ENCODE measurements around the gene DPP4.

DPP4 gene

DNA sequence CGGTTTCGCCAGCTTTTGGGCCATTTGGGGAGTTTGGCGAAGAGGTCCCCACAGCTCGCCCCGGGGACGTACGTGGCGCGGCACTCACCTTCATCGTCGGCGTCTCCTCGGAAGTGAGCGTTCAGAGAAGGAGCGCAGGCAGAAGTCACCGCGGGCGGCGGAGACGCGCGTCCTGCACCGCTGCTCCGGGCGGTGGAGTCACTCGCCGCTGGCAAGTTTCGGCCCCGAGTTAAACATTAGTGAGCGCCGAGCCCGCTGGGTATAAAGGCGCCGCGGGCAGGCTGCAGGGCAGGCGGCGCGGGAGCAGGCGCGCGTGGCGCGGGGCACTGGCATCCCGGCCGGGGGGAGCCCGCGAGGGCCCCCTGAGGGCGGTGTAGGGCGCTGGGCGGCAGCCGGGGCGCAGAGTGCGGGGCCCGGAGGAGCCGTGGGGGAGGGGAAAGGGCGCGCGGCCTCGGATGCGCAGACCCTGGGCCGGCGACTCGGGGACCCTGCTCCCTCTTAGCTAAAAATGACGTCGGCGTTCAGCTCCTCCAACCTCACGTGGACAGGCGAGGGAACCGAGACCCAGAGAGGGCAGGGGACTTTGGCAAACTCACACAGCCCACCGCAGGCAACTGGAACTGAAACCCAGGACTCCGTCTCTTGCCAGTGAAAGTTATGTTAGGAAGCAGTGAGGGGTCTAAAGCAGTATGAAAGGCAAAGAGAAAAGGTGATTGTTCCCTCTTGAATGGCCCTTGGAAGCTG, at the start of gene DPP4:
DPP4 (minus strand) TSS at position 328 of the 744 bp plus-strand sequence; CDS start at position 94, 234 bp downstream.
- DNase-seq (ENCODE audit: low read depth), result no peak

DNA sequence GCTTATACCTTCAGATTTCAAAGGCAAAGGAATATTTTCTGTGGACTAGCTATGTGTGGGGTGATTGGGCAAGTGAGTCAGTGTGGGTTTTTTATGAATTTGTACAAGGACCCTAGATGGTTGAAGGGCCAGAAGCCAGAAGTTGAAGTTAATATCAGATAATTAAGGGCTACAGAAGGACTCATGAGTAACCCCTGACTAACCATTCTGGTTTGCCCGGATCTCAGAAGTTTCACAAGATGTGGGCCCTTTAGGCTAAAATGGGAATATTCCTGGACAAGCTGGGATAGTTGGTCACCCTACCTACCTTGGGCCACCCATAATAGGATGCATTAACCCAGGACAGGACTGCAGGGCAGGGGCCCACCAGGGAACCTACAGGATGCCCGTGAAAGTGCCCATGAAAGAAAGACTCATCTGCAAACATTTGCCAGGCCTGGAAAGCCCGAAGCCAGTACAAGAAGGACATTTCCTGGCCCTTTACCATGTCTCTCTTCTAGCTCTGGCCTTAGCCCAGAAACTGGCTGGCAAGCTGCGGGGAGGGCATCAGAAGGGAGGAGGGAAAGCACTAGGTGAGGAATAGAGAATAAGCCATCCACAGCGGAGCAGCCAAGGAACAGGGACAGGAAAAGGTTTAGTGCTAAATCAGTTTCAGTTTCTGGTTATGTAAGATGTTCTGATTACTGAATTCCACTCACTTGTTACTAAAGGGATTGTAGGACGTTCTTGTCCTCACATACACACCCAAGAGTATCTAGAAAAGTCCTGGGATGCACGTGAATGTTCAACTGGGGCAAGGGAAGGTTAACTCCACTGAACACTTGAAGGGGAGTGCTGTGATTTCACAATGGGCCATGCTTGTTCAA, 44.4 kb upstream of the DPP4 start:
- no peak for DNase-seq (ENCODE audit: low read depth)

DNA sequence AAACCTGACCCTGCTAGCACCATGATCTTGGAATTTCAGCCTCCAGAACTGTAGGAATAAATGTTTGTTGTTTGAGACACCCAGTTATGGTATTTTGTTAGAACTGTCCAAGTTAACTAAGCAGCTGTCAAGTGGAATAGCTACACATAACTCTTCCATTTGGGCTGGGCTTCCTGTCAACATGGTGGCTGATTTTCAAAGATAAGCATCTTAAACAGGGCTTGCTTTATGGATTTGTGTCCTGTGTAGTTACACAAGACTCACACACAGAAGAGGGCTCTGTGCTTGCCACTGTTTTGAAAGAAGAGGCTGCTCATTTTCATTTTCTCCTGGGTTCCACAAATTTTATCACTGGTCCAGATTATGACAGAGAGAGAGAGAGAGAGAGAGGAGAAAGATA, 42.3 kb upstream of the DPP4 start:
- DNase-seq (ENCODE audit: low read depth), result no peak

DNA sequence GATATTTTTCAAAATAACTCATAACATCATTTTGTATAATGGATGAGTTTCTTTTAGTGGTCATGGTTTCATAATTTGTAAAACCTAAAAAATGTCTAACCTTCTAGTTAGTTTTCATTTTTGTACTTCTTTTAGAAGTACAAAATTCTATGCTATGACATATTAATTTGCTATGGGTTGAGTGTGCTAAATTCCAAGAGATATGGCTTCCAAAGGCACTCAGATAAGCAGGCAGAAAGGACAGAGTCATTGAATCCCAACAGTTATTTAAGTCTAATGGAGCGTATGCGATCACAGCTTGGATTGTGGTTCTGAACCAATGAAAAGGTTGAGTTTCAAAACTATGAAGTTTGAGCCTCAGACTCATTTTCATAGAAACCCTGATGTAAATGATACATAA, 41.1 kb upstream of the DPP4 start:
- DNase-seq (ENCODE audit: low read depth), result no peak

DNA sequence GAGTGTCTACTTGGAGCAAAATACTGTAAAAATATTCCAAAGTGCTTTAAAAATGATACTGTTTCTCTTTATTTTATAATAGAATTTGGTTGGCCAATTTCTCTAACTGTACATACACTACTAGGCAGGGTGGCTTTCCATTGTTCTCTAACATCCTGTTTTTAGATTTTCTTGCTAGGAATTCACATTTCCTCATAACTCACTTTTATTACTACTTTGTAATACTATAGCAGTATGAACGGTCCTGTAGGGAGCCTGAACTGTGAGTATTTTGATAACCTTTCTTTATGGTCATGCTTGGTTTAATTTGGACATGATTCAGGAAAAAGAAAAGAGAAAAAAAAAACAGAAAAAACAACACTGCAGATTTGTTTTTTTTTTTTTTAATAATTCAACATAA, 40.3 kb upstream of the DPP4 start:
- no peak for DNase-seq (ENCODE audit: low read depth)

DNA sequence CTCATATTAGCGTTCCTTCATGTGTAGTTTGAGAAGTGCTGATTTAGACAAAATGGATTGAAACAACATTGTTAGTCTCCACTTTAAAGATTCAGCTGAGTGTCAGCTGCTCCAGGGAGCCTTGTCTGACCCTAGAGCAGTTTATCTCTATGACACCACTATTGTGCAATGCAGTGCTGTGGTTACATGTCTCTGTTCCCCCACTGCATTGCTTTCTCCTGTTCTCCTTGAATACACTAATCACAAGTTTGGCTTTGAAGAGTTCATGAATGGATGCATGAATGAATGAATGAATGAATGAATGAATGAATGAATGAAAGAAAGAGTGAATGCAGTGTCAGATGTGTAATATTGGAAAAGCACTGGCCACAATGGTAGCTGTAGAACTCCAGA, 39.8 kb upstream of the DPP4 start:
- no peak for DNase-seq (ENCODE audit: low read depth)

DNA sequence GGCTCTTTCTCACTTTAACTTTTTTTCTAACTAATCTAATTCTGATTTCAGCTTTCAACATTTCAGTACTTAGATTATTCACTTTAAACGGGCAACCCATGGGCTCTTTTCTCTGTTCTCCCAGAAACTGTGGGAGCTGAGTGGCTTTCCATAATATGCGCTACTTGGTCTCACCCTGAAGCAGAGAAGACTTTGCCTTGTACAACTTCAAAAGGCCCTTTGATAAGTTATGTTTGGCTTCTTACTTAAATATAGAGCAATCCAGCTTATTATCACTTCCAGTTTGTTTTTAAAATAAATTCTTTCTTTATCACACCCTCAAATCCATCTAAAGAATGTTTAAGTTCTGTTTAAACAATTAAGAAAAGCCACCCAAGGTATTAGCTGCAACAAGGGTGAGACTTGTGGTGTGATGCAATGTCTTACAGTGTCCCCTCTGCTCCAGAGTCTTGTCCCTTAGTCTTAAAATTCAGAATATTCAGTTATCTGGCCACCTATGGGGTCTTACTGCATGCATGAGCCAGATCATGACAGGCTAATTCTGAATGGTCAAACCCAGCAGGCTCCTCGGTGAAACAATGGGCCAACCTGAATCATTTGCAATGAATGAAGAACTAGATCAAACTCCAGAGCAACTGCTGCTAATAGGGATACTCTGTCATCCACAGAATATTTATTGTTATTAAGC, 39.2 kb upstream of the DPP4 start:
- no peak for DNase-seq (ENCODE audit: low read depth)

DNA sequence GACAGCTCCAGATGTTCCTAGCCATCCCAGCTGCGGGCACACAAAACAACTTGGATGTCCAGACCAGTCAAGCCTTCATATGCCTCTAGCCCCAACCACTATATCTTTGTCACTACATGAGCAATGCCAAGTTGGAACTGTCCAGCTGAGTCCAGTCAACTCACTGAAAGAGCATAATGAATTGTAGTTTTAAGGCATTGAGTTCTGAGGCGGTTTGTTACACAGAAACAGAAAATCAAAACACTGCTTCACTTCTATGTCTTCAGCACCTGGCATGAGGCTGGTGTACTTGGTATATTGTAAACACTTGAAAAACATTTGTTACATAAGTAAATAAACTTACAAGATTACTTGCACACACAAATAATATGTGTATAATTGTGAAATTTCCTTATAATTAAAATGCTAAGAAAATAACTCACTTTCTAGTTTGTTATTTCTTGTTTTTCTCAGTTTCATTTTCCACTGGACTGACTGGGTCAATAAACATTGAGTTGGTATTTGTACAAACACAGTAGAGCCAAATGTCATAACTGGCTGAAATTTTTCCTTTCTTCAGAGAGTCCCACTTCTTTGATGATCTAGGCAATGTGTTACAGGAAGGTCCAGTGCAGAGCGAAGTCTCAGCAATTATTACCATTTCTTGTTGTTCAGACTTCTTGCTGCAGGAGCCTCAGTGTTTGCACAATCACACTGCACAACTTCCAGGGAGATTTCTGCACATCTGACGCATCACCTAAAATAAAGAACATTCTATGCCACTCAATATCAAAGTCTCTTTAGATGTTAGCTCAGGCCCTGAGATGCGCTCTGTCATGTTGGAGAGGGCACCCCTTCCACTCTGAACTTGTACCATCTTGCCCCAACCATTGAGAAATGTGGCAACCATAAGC, 38.2 kb upstream of the DPP4 start:
- DNase-seq (ENCODE audit: low read depth), result no peak

DNA sequence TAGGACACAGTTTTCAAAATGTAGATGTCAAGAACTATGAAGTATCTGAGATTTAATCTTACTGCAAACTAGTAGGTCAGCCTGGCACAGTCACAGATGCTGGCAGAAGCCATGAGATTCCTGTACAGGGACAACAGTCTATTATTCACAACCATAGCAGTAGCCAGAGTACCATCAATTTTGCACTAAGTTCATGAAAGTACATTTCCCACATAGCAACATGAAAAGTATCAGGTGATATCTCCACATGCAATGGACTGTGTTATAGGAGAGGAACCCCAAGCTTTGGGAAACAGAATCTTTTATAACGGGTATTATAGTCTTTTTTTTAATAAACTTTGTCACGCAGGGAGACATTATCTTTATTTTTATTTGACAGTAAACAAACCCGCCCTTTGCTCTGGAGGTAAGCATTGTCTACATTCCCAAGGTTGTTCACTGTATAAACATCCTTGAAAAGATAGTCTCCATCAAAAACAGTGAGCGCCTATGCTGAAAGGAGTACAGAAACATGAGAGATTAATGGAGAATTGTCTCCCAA, 33.4 kb upstream of the DPP4 start:
- no peak for DNase-seq (ENCODE audit: low read depth)

DNA sequence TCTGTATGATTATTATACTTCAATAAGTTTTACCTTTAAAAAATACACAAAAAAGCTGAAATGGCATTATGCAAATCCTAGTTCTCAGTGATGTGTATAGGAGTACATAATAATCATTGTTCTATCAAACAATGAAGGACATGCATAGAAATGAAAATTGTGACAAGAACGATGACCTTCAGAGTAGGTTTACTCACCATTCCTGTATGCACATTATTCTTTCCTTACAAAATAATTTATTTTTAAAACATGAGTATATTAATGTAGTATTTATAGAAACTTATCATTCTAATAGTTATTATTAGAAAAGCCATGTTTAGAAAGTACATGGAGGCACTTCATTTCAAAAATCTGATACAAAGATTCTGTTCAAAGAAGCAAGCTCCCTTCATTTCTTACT, 32.7 kb upstream of the DPP4 start:
- no peak for DNase-seq (ENCODE audit: low read depth)

DNA sequence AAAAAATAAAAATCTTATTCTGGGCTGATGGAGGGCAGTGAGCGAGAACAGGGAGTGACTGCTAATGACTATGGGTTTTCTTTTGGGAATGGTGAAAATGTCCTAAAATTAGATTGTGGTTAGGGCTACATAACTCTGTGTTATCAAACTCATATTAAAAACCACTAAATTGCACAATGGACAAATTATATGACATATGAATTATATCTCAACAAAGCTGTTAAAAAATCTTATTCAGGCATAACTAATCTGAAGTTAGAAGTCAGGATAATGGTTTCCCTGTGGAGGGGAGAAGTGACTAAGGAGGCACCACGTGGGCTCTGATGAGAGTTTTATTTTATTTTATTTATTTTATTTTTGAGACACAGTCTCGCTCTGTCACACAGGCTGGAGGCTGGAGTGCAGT, 32.1 kb upstream of the DPP4 start:
- no peak for DNase-seq (ENCODE audit: low read depth)

DNA sequence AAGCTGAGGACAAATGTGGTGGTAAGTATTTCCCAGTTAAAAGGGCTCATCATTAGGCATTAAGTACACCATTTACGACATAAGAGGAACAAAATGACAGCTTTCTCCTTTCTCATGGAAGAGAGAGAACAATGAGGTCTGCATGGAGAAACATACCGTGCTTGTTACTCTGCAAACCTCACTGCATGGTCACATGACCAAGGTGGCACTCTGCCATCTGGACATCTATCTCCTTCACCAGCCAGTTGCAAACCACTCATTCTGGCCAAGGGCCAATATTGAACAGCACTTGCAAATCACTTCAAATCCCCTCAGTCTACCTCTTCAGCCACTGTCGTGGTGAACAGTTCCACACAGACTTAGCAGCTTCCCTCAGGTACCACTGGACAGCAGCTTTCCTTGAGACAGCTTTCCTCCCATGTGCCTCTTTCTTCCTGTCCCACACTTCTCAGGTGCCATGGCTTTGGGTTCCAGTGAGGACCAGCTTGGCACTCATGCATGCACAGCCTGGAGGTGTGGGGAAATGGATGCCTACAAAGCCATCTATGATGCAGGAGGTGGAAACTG, 29.5 kb upstream of the DPP4 start:
- no peak for DNase-seq (ENCODE audit: low read depth)

DNA sequence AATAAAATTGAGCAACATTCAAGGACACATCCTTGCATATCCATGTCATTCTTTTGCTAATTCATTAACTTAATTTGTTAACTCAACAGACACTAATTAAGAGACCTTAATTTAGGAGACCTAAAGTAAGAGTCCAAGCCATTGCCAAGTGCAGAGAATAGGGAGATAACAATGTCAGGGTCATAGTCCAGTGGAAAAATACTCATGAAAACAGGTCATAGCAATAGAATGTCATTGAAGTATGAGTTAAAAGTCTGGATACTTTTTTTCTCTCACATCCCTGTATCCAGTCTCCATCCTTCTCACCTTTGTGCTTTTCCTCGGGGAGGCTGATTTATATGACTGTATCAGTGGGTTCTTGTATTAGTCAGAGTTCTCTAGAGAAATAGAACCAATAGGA, 26.6 kb upstream of the DPP4 start:
- DNase-seq (ENCODE audit: low read depth), result no peak

DNA sequence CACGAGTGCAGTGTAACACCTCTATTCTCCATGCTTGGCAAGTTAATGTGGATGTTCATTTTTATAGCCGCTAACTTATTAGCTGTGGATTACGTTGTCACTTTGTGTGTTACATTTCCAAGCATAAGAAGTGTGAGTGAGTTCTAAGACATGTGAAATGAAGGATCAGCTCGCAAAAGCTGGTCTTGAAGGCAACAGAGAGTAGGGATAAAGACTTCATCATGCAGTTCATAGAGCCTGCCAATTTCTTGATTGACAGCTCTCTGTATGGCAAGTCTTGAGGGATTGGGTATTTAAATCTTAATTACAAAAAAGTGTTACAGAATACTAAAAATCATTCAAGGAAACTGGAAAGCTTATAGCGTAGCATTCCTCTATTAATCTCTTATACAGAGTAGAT, 25.8 kb upstream of the DPP4 start:
- no peak for DNase-seq (ENCODE audit: low read depth)

DNA sequence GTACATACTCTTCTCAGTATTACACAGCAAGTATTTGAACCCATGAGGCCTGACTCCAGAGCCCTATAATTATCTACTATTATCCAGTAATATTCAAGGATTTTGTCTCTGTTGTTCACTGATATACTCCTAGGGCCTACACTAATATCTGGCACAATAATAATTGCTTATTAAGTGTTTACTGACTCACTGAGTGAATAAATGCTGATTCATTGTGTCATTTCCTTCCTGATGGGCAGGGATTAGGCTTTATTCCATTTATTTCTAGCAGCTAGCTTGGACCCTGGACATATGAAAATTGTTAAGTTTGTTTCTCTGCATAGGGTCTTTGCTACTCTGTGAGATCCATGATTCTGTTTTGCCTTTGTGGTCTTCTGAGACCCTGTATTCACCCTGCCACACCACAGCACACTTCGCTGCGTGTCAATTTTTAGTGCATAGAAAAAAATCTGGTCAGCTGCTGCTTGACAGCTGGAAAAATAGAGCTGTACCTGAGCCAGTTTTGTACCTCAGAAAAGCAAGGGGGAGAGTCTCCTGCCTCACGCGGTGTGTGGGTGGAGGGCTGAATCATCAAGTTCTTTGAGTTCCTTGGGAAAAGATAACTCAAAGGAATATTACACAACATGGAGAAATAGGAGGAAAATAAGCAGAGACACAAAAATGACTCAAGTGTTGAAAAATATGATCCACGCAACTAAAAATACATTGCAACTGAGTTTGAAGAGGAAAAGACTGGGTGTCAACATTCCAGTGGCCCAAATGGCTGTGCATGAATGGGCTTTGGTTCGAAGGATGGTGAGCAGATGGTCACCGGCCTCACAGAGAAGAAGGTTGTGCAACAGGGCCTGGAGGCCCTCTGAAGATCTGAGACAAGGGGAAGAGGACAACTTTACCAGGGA, 18.9 kb upstream of the DPP4 start:
- no peak for DNase-seq (ENCODE audit: low read depth)

DNA sequence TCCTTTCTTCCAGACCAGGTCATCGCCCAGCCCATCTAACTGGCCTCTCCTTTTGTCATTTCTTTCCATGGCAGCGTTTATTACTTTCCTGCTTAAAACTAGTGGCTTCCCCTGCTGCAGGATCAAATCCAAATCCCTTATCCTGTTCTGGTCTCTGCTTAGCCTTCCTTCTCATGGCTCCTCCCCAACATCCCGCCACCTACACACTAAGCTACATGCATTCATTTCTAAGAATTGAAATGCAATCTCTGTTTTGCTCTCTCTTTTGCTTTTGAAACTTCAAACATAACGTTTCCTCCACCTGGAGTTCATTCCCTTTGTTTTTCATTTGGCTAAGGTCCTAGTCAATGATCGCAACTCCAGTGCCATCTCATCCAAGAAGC, 18.0 kb upstream of the DPP4 start:
- DNase-seq (ENCODE audit: low read depth), result no peak

DNA sequence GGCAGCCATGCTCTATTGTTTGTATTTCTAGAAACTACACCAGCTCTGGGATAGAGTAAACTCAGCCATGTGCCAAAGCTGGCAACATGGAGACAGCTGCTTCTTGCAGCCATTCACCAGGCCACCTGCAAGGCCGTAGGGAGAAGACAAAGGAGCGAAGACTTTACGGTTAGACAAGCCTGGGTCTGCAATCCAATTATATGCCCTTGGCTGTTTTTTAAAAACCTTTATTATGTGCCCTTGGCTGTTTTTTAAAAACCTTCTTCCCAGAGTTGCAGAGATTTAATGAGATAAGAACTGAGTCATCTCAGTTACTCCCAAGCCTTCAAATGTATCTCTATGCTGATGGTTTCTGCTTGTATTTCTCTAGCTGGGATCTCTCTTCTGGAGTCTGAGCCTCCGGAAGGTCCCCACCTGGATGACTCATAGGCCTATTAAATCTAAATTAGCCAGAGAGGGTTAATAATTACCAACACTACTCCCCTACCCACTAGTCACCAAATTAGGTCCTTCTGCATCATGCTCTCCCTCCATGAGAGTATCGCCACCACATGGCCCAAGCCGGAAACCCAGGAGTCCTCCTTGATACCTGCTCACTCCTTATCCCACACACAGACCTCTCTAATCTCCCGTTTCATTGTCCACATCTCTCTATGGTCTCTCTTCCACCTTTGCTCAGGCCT, 17.5 kb upstream of the DPP4 start:
- no peak for DNase-seq (ENCODE audit: low read depth)

DNA sequence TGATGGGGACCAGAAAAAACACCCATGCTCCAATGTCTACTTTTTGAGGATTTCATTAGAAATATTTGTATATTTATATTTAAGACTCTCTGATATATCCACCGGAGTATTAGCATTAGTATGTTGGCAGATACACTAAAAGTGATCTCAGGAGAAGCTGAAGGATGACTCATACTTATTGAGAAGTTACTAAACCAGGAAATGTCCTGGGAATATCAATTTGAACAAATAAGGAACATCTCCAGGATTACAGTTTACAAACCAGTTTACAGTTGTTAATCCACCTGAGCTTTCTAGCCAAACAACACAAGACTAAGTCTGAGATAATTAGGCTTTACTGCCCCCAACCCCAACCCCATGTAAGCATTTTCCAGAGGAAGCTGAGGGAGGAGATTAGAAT, 16.1 kb upstream of the DPP4 start:
- no peak for DNase-seq (ENCODE audit: low read depth)

DNA sequence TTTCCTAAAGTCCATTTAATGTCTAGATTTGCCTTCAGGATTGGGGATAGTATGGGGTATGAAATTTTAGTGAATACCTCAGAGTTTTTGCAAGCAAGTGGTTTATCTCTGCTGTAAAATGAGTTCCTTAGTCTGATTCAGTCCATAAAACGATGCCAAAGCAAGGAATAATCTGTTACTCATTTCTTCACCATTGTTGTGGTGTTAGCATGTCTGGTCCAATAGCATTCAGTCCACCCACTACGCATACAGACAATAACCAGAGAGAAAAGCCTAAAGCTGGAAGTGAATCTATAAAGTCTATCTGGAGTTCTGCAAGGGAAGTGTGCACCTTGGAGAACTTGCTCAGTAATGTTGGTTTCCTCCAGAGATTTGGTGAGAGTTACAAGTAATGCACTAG, 12.9 kb upstream of the DPP4 start:
- DNase-seq (ENCODE audit: low read depth), result no peak
